Transverse colon (tissue), 3 donors: ENCODE results near the gene PSEN2.

Experiments used
- CTCF ChIP-seq, 5 experiments: fragments of 200-600 bp in 3 of 5; fragments of 450-650 bp in 2 of 5; sonication (generic) in 3 of 5; IDR thresholded peaks; 1 replicate in 2 of 5; 2 replicates in 3 of 5; pipeline ENCODE4 v1.5.1; 2016 to 2017; ENCODE audit warnings: antibody characterized with exemption in 5 of 5, inconsistent platforms in 3 of 5, mild to moderate bottlenecking in 2 of 5, moderate library complexity in 1 of 5
- POLR2A ChIP-seq: fragments of 450-650 bp; IDR thresholded peaks from one replicate; pipeline ENCODE4 v1.6.1; 2016; ENCODE audit warnings: antibody characterized with exemption, mild to moderate bottlenecking, moderate library complexity

- TF ChIP-seq CTCF (IDR thresholded peaks at IDR 0.05) (no peak), POLR2A (no peak)
These were observed 68.6 kb downstream of the PSEN2 start for GRCh38 chr1:226938903-226939437.
